B cell (primary cell): ENCODE results near the gene ATP9B.

Source experiments
- CTCF ChIP-seq: fragments of 200-600 bp; IDR thresholded peaks from one replicate; pipeline ENCODE4 v1.8.0; 2022; ENCODE audit warnings: antibody characterized with exemption, mild to moderate bottlenecking
- EZH2 ChIP-seq: IDR thresholded peaks from 2 replicates; pipeline ENCODE4 v1.6.1; 2012; ENCODE audit warnings: borderline replicate concordance, low read depth, mild to moderate bottlenecking, moderate library complexity, low read length; ENCODE audit not compliant: insufficient read depth, poor library complexity, severe bottlenecking

- TF ChIP-seq CTCF (no peak), EZH2 (no peak)
Measured at GRCh38 chr18:79123948-79124347, 54.8 kb downstream of the ATP9B start.
